Calu3 (cell line): ENCODE measurements around the gene NOSIP. TPM values are rescaled to one million over a fixed set of nuclear protein-coding genes. Genes with fewer than 3 reads are reported as not detected.

Experiments used
- BruUV-seq: library from RNA; stranded (reverse); fragments of 400-500 nt; replicated peaks from 2 replicates; lab custom pipeline; 2021; lab: Mats Ljungman, UMichigan
- CTCF ChIA-PET: fragments of 300-600 bp; sonication (Branson Sonifier 250); formaldehyde crosslinking; loops from one replicate; lab custom pipeline; 2022; ENCODE audit warnings: antibody characterized with exemption; lab: Charles Lee
- DNase-seq: peaks from one replicate; pipeline ENCODE4 v3.0.0; 2022
- H3K27ac Mint-ChIP-seq: one replicate; pipeline ENCODE4 v1.8.0; 2022; ENCODE audit warnings: mixed read lengths; ENCODE audit not compliant: unreplicated experiment
- H3K27me3 Mint-ChIP-seq: one replicate; pipeline ENCODE4 v1.8.0; 2022; ENCODE audit warnings: mixed read lengths; ENCODE audit not compliant: unreplicated experiment
- H3K36me3 Mint-ChIP-seq: one replicate; pipeline ENCODE4 v1.8.0; 2022; ENCODE audit warnings: mild to moderate bottlenecking, moderate library complexity, mixed read lengths; ENCODE audit not compliant: insufficient read depth, unreplicated experiment
- H3K4me1 Mint-ChIP-seq: one replicate; pipeline ENCODE4 v1.8.0; 2022; ENCODE audit warnings: mild to moderate bottlenecking, low read depth, mixed read lengths; ENCODE audit not compliant: unreplicated experiment
- H3K4me3 Mint-ChIP-seq: one replicate; pipeline ENCODE4 v1.8.0; 2022; ENCODE audit warnings: mild to moderate bottlenecking, low read depth, moderate library complexity, mixed read lengths; ENCODE audit not compliant: unreplicated experiment
- H3K9me3 Mint-ChIP-seq: one replicate; pipeline ENCODE4 v1.8.0; 2022; ENCODE audit warnings: low read depth, mixed read lengths; ENCODE audit not compliant: unreplicated experiment
- intact Hi-C: fragments of 100-400 bp; cut with micrococcal nuclease; formaldehyde crosslinking; loops from one replicate; pipeline ENCODE4 v1.10.0; 2022; ENCODE audit not compliant: unreplicated experiment
- total RNA-seq: library from RNA; stranded (reverse); gene quantifications from 2 replicates; pipeline ENCODE4 v1.2.3, GENCODE V29; 2022
- TF ChIP-seq, protein P1 (sequence below): fragments of 200-600 bp; IDR thresholded peaks from one replicate; pipeline ENCODE4 v1.8.0; 2022; ENCODE audit warnings: antibody characterized with exemption; ENCODE audit not compliant: unreplicated experiment

NOSIP gene
- total RNA-seq, 1 experiment from 2014 or later = 76.9 TPM

DNA sequence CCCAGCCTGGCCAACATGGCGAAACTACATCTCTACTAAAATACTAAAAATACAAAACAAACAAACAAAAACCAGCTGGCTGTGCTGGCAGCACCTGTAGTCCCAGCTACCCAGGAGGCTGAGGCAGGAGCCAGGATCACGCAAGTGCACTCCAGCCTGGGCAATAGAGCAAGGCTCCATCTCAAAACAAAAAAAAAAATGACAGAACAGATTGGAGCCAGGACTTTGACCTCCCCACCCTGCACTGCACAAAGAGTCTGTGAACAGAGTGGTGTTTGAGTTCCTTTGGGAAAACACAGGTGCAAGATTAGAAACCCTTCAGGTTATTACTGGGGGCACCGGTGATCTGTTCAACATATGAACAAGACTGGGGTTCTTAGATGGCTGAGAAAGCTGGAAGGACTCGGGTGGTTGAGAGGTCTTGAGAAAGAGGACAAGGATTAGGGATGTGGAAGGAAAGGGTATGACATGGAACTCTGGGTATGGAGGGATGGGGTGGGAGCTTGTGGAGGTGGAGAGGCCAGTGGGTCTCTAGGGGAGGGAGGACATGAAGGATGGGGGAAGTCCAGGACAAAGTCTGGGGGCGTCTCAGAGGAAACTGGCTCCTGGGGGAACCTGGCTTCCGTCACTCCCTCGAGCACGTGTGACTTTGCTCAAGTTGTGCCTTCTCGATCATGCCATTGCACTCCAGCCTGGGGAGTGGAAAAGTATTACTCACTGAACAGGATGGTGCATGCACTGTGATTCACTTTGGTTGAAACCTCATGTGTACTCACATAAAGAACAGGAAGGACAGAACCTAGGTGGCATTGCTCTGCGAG lies 26.7 kb downstream of the NOSIP start:
- BruUV-seq = no TSS peak
- no peak overlapping the region for H3K4me3 Mint-ChIP-seq

DNA sequence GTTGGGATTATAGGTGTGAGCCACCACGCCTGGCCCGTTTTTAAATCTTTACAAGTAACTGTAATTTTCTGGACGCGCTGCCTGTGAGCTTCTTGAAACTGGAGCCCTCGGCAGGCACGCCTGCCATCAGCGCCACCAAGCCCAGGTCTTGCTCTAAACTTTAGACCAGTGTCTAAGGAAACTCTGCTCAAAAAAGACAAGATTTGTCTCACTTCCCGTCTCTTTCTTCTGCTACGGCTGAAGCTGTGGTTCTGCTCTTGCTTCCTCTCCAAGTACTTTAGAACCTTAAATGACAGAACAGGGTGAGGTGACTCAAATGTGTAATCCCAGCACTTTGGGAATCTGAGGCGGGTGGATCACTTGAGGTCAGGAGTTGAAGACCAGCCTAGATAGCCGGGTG lies 27.6 kb downstream of the NOSIP start:
- no peaks in the 10 kb centered on the region for H3K27me3 Mint-ChIP-seq
- peaks cover 30% of the 10 kb centered on the region for H3K36me3 Mint-ChIP-seq
- no peak for DNase-seq
- H3K4me3 Mint-ChIP-seq = no peak overlapping the region
- H3K9me3 Mint-ChIP-seq = no peaks in the 10 kb centered on the region
- CTCF ChIA-PET = no interaction called here
- intact Hi-C loops = no loop called here
- no TSS peak for BruUV-seq
- H3K27ac Mint-ChIP-seq = no peak overlapping the region
- no peaks in the 10 kb centered on the region for H3K4me1 Mint-ChIP-seq
- TF ChIP-seq, protein P1, sequence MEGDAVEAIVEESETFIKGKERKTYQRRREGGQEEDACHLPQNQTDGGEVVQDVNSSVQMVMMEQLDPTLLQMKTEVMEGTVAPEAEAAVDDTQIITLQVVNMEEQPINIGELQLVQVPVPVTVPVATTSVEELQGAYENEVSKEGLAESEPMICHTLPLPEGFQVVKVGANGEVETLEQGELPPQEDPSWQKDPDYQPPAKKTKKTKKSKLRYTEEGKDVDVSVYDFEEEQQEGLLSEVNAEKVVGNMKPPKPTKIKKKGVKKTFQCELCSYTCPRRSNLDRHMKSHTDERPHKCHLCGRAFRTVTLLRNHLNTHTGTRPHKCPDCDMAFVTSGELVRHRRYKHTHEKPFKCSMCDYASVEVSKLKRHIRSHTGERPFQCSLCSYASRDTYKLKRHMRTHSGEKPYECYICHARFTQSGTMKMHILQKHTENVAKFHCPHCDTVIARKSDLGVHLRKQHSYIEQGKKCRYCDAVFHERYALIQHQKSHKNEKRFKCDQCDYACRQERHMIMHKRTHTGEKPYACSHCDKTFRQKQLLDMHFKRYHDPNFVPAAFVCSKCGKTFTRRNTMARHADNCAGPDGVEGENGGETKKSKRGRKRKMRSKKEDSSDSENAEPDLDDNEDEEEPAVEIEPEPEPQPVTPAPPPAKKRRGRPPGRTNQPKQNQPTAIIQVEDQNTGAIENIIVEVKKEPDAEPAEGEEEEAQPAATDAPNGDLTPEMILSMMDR = no peak

More for the DNA sequence above, 26.7 kb downstream of the NOSIP start:
- TF ChIP-seq, protein P1 = no peak
- Mint-ChIP-seq H3K9me3 (no peaks in the 10 kb centered on the region), H3K27ac (no peak overlapping the region), H3K27me3 (no peaks in the 10 kb centered on the region), H3K4me1 (no peaks in the 10 kb centered on the region), H3K36me3 (peaks cover 38% of the 10 kb centered on the region)
- intact Hi-C loops = no loop called here
- CTCF ChIA-PET = interaction anchor here (0.7 kb wide), 1 partner anchor 14 kb away, joined by 8 read pairs; no protein-coding TSS in a partner anchor
- no peak for DNase-seq

DNA sequence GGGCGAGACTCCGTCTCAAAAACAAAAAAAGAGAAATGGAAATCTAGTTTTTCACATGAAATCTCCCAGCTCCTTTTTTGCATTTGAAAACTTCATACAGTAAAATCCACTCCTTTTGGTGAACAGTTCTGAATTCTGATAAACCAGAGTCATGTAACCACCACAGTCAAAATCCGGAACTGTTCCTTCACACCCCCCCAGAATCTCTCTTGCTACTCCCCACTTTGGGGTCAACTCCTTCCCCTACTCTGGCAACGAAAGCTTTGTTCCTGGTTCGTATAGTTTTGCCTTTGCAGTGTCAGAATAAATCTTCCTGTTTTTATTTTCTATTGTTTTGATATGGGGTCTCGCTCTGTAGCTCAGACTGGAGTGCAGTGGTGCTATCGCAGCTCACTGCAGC lies 28.8 kb downstream of the NOSIP start:
- BruUV-seq = no TSS peak
- Mint-ChIP-seq H3K36me3 (peaks cover 28% of the 10 kb centered on the region), H3K4me1 (no peaks in the 10 kb centered on the region), H3K27me3 (no peaks in the 10 kb centered on the region), H3K27ac (no peak overlapping the region), H3K9me3 (no peaks in the 10 kb centered on the region), H3K4me3 (no peak overlapping the region)
- intact Hi-C loops = no loop called here
- no peak for DNase-seq
- TF ChIP-seq, protein P1 = no peak
- CTCF ChIA-PET = interaction anchor here (0.6 to 1.8 kb wide), 2 partner anchors 19 to 316 kb away, joined by 4 to 7 read pairs; no protein-coding TSS in a partner anchor

DNA sequence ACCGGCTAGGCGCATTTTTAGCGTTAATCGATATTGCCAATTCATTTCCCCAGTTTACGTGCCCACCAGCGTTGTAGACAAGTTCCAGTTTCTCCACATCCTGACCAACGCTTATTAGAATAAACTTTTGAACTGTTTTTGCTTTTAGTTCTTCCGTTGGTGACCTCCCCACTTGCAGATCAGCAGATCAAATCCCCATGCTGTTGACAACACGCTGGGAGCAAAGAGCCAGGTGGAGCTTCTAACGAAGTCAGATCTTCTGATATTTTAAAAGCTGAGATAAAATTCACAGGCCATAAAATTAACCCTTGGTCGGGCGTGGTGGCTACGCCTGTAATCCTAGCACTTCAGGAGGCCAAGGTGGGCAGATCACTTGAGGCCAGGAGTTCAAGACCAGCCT lies 31.3 kb downstream of the NOSIP start:
- CTCF ChIA-PET = interaction anchor here (0.6 kb wide), 1 partner anchor 18 kb away, joined by 3 read pairs; no protein-coding TSS in a partner anchor
- no TSS peak for BruUV-seq
- peaks cover 15% of the 10 kb centered on the region for H3K36me3 Mint-ChIP-seq
- H3K9me3 Mint-ChIP-seq = no peaks in the 10 kb centered on the region
- no peak overlapping the region for H3K27ac Mint-ChIP-seq
- H3K4me1 Mint-ChIP-seq = no peaks in the 10 kb centered on the region
- H3K27me3 Mint-ChIP-seq = peaks cover 11% of the 10 kb centered on the region
- no peak for DNase-seq
- H3K4me3 Mint-ChIP-seq = no peak overlapping the region
- TF ChIP-seq, protein P1 = no peak
- intact Hi-C loops = no loop called here
